Non-pigmented ciliary epithelial cell (primary cell): Measurements from ENCODE around the gene DOP1B.
A peak's percentile ranks its signal among the peaks of the same experiment; 100 is the strongest.
"Not testable (repeated sequence)": the region's sequence is repeated elsewhere in the genome, so short reads cannot be mapped to it uniquely, and the experiment has no call there.

ENCODE experiments used
- DNase-seq: peaks from one replicate; pipeline ENCODE4 v3.0.0-alpha.2; 2010; ENCODE audit warnings: low read depth

DOP1B gene

DNA sequence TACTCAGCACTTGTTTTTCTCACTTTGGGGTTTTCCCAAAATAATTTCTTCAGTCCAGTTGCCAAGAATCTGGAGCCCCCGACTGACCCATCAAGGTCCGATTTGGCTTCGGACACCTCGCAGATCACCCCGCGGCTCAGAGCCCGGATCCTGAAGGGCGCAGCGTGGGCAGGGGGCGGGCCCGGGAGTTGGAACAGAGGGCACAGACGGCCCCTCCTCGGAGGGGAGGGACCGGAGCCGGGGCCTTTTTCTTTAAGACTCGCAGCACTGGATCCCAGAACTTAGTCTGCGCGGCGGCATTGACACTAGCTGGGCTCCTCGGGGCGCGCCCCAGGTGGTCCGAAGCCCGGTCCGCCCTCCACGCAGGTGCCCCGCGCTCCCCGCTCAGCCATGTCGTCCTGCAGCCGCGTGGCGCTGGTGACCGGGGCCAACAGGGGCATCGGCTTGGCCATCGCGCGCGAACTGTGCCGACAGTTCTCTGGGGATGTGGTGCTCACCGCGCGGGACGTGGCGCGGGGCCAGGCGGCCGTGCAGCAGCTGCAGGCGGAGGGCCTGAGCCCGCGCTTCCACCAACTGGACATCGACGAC, 21.7 kb upstream of the DOP1B start, which contains the start of gene CBR3:
TSS of gene CBR3 (plus strand) at position 277 of the 588 bp plus-strand sequence. CDS start at position 391, 114 bp downstream.
- DNase-seq, result no peak

DNA sequence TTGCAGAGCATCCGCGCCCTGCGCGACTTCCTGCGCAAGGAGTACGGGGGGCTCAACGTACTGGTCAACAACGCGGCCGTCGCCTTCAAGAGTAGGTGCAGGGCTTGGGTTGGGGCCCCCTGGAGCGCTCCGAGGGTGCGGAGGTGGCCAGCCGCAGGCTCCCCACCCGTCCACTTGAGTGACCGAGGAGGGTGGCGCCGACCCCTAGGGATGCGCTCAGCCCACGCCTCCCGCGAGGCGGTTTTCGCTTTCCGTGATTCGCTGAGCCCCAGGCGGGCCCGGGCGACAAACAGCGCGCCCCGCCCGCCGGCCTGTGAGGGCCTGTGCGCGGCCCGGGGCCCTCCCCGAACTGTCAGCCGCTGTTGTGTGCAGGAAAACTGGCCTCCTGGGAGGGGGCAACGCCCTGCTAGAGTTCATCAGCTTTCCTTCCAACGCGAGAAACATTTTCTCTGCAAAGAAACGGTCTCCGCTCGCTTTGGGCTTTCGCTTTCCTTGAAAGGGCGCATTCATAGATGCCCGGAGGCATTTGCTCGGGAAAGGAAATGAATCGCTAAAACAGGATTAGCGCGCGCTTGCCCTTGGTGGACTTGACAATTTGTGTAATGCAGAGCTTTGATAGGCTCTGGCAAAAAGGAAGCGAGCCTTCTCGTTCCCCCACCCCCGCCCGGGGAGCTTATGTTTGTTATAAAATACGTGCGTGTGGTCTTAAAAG, 21.1 kb upstream of the DOP1B start:
- DNase-seq, result no peak

- DNase-seq, result not testable (repeated sequence)
Observed at GRCh38 chr21:36139791-36140190, 16.8 kb upstream of the DOP1B start.

- peak; percentile 51 for DNase-seq
Observed at GRCh38 chr21:36141513-36141925, 15.1 kb upstream of the DOP1B start.

- DNase-seq, result not testable (repeated sequence)
Observed at GRCh38 chr21:36144233-36144632, 12.4 kb upstream of the DOP1B start.

DNA sequence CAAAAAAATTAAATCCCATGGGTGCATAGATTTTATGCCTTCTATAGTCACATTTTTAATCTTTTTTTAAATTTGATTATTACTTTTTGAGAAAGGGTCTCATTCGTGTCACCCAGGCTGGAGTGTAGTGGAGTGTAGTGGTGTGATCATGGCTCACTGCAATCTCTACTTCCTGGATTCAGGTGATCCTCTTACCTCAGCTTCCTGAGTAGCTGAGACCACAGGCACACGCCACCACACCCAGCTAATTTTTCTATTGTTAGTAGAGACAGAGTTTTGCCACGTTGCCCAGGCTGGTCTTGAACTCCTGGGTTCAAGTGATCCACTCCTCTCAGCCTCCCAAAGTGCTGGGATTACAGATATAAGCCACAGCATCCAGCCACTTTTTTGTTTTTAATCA, 11.4 kb upstream of the DOP1B start:
- no peak for DNase-seq

- no peak for DNase-seq
Observed at GRCh38 chr21:36147911-36148310, 8.7 kb upstream of the DOP1B start.

DNA sequence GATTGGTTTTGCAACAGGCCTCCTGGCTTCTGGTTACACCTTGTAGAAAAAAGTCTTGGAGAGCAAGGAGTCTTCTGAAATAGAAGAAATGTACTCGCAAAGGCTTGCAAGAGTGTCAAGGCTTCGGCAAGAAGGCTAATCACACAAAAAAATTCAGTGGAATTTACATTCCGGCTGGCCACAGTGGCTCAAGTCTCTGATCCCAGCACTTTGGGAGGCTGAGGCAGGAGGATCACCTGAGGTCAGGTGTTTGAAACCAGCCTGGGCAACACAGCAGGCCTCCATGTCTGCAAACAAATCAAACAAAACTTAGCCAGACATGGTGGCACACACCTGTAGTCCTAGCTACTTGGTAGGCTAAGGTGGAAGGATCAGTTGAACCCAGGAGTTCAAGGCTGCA, 7.7 kb upstream of the DOP1B start:
- no peak for DNase-seq

GRCh38 chr21:36149788-36150711, 6.6 kb upstream of the DOP1B start:
- no peak for DNase-seq

DNA sequence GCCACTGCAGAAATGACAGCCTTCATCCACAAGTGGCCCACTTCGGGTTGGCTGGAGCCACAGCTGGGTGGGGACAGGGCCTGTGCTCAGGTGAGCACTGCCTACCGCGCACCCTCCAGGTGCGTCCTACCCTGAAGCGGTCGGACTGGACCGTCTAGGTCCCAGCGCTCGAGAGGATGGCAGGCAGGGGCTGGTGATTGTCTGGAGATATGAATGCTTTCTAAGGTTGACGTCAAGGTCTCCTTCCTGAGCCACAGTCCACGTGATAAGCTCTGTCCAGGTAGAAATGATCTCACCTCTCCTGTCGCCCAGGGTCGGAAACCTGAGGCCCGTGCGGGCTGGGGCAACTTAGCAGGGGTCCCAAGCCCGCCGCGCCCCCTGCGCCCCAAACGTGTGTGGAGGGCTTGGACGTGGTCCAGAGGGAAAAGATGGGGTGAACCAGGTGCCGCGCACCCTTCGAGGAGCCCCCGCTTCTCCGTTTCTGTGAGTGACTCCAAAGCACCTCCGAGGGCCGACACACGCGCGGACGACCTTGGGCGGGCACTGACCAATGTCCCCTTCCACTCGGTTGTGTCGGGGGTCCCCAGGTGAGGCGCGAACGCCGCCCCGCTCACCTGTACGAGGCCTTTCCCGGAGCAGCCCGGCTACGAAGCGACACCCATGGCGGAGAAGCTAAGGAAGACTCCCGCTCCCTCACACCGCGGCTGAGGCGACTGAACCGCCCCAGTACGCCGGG, 853 bp upstream of the DOP1B start:
- DNase-seq, result no peak

DNA sequence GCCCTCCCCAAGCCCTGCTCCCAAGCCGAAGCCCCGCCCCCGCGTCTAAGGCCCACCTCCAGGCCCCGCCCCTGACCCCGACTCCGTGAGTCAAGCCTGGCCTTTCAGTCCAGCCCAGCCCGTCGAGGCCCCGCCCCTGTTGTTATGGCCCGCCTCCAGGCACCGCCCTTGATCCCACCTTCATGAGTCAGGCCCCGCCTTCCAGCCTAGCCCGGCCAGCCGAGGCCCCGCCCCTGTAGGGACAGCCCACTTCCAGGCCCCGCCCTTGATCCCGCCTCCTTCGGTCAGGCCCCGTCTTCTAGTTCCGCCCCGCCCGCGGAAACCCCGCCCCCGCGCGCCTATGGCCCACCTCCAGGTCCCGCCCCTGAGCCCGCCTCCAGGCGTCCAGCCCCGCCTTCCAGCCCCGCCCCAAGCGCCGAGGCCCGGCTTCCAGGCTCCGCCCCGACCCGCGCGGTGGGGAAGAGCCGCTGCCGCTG, 247 bp upstream of the DOP1B start:
- DNase-seq, result peak; percentile 94

DNA sequence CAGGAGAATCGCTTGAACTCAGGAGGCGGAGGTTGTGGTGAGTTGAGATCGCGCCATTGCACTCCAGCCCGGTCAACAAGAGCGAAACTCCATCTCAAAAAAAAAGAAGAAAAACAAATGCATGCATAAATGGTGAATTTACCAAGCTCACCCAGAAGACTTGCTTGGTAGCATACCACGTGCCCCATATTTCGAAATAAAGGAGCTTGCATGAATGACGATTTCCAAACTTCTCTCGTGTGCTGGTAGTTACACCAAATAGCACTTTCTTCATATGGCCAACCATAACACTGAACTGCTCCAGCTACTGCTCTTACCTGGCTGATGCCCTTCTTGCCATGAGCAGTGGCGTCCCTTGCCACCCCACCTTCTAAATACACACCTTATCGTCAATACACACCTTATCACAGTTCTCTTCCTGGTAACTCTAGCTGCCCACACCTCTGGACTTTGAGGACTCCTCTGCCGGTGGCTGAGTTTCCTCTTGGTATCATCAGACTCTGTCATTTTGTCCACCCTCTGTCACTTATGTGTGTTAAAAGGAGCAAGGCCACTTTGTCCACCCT, 2.8 kb downstream of the DOP1B start:
- no peak for DNase-seq

DNA sequence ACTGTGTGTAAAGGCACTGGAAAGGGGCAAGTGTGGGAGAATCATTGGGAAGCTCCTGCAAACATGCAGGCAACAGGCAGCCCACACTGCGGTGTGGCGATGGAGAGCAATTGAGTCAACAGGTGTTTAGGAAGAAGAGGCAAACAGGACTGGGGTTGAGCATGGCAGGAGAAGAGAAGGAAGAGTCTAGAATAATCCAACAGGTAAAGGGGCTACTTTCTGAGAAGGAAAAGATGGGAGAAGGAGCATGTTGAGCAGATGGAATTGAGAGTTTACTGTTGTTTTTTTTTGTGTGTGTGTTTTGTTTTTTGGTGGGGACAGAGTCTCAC, 4.2 kb downstream of the DOP1B start:
- no peak for DNase-seq

DNA sequence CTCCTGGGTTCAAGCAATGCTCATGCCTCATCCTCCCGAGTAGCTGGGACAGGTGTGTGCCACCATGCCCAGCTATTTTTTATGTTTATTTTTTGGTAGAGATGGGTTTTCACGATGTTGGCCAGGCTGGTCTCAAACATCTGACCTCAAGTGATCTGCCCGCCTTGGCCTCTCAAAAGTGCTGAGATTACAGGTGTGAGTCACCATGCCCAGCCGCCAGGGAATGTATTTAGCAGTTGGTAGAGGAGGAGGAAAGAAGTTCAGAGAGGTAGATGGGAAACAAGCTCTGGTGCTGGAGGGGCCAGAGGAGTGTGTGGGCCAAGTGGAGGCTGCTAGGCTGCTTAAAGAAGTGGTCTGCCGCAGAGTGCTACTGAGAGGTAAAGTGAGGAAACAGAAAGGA, 6.0 kb downstream of the DOP1B start:
- no peak for DNase-seq

- no peak for DNase-seq
Observed at GRCh38 chr21:36163750-36164741, 7.4 kb downstream of the DOP1B start.

DNA sequence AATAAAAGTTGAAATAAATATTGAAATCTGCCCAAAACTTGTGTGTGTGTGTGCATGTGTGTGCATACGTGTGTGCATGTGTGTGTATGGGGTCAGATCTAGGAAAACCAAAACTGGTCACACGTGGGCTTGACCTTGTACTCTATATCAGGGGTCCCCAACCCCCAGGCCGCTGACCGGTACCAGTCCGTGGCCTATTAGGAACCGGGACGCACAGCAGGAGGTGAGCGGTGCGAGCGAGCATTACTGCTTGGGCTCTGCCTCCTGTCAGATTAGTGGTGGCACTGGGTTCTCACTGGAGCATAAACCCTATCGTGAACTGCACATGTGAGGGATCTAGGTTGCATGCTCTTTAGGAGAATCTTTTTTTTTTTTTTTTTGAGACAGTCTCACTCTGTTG, 8.7 kb downstream of the DOP1B start:
- no peak for DNase-seq

DNA sequence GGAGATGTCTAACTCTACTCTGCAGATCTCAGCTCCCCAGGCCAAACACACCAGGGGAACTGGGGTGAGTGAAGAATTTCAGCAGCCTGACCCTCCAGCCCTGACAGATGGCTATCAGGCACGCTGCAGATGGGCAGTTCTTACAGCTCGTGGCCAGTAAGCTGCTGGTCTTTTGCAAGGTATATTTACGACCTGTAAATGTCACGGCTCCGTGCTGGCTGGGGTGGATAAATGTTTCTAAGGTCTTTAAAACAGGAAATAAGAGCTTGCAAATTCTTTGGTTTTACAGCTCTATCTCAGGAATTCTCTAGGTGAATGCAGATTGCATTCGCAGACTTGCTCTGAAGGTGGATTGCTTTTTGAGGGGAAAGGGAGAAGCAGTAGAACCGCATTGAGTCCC, 10.1 kb downstream of the DOP1B start:
- DNase-seq, result no peak

DNA sequence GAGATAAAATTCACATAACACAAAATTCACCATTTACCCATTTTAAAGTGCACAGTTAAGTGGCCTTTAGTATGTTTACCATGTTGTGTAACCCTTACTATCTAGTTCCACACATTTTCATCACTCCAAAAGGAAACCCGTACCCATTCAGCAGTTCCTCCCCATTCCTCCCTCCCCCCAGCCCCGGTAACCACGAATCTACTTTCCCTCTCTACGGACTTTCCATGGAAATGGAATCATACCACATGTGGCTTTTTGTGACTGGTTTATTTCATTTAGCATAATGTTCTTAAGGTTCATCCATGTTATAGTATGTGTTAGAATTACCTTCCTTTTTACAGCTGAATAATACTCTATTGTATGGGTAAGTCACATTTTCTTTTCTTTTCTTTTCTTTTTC, 10.9 kb downstream of the DOP1B start:
- no peak for DNase-seq

DNA sequence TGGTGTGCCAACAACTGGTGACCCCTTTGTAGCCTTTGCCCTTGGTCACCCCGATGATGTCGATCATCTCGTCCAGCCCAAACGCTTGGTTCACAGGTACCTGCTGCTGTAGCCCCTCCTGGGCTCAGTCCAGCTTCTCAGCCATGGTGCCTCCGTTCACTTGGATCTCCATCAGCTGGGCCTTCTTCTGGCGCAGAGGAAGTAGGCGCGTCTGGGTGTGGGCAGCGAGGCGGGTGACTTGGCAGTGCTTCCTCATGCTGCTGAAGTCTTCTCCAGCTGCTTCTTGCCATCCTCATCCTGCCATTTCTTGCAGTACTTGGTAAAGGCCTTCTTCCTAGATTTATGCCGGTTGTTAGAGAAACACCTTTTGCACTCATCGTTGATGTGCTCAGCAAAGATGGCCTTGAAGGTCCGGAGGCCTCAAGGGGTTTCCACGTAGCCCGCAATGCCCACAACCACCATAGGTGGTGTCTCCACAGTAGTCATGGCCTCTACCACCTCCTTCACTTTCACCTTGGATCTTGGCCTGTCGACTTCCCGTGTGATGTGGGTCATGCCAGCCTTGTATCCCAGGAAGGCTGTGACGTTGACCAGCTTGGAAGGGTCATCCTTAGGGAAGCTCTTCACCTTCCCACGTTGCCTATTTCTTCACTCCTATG, 13.0 kb downstream of the DOP1B start:
- no peak for DNase-seq

DNA sequence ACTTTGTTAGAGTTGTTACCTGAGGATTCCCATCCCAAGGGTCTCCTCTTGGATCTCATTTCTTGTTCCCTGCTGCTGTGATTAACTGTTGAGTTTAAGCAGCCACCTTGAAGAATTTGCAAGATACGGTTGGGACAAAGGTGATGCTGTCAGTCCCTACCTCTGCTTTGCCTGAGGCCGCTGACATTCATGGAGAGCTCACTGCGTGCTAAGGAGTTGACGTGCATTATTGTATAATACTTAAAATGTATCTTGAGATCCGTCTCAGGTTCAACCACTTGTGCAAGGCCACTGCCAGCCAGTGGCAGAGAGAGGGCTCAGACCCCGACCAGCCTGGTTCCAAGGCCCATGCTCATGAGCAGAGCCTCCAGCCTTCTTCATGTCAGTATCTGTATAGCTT, 14.2 kb downstream of the DOP1B start:
- no peak for DNase-seq
